Neutrophil (primary cell): ENCODE measurements around the gene EEF2KMT.

ENCODE experiments used
- H3K27ac ChIP-seq: fragments of 200-600 bp; sonication (generic); 2 replicates; pipeline ENCODE4 v1.5.1; 2016; ENCODE audit warnings: mild to moderate bottlenecking, moderate library complexity
- H3K27me3 ChIP-seq: fragments of 200-600 bp; sonication (generic); 2 replicates; pipeline ENCODE4 v1.6.0; 2016; ENCODE audit warnings: mild to moderate bottlenecking
- H3K36me3 ChIP-seq: fragments of 200-600 bp; sonication (generic); 2 replicates; pipeline ENCODE4 v1.5.1; 2017
- H3K4me1 ChIP-seq, 2 experiments: fragments of 200-600 bp in 1 of 2; sonication (generic) in 1 of 2; 1 replicate in 1 of 2; 2 replicates in 1 of 2; pipeline versions ENCODE4 v1.5.1 to v1.6.1; 2013 to 2016; ENCODE audit warnings: low read depth in 1 of 2, low read length in 1 of 2, mild to moderate bottlenecking in 1 of 2, moderate library complexity in 1 of 2; ENCODE audit not compliant: control insufficient read depth in 1 of 2, insufficient read depth in 1 of 2
- H3K4me3 ChIP-seq, 2 experiments: fragments of 200-600 bp in 1 of 2; sonication (generic) in 1 of 2; 1 replicate in 1 of 2; 2 replicates in 1 of 2; pipeline ENCODE4 v1.5.1; 2013 to 2016; ENCODE audit warnings: low read depth in 1 of 2, low read length in 1 of 2, mild to moderate bottlenecking in 1 of 2, moderate library complexity in 1 of 2
- H3K9me3 ChIP-seq: fragments of 200-600 bp; sonication (generic); 2 replicates; pipeline ENCODE4 v1.5.1; 2016
- CTCF ChIP-seq: fragments of 200-600 bp; sonication (generic); IDR thresholded peaks from 2 replicates; pipeline ENCODE4 v1.5.1; 2016; ENCODE audit warnings: antibody characterized with exemption

The EEF2KMT gene

GRCh38 chr16:5066511-5066910 is 31.1 kb downstream of the EEF2KMT start:
- H3K4me3 ChIP-seq, result no peak overlapping the region
- no peaks in the 10 kb centered on the region for H3K9me3 ChIP-seq
- H3K4me1 ChIP-seq, result peaks cover 4 to 5% of the 10 kb centered on the region in 2 experiments
- no peaks in the 10 kb centered on the region for H3K36me3 ChIP-seq
- TF ChIP-seq CTCF, result no peak
- H3K27me3 ChIP-seq, result peaks cover 32% of the 10 kb centered on the region
- H3K27ac ChIP-seq, result no peak overlapping the region

GRCh38 chr16:5065813-5066212 is 31.8 kb downstream of the EEF2KMT start, which contains the start of gene C16orf89:
TSS of gene C16orf89 (minus strand) at chr16:5065956. CDS start at chr16:5065908, 48 bp downstream.
- Histone ChIP-seq H3K4me1 (no peaks in the 10 kb centered on the region), H3K4me3 (no peak within 1 kb of the TSS), H3K9me3 (no peaks in the 10 kb centered on the region), H3K36me3 (no peaks in the 10 kb centered on the region), H3K27ac (no peak within 1 kb of the TSS), H3K27me3 (peaks cover 32% of the 10 kb centered on the region)
- no peak for TF ChIP-seq CTCF

- H3K9me3 ChIP-seq, result no peaks in the 10 kb centered on the region
- no peak overlapping the region for H3K27ac ChIP-seq
- no peaks in the 10 kb centered on the region for H3K4me1 ChIP-seq
- no peak for TF ChIP-seq CTCF
- no peak overlapping the region for H3K4me3 ChIP-seq
- H3K27me3 ChIP-seq, result peaks cover 32% of the 10 kb centered on the region
- H3K36me3 ChIP-seq, result no peaks in the 10 kb centered on the region
Measured at GRCh38 chr16:5065326-5065725, 32.3 kb downstream of the EEF2KMT start.

- H3K4me3 ChIP-seq, result no peak overlapping the region
- no peak for TF ChIP-seq CTCF
- peaks cover 32% of the 10 kb centered on the region for H3K27me3 ChIP-seq
- H3K36me3 ChIP-seq, result no peaks in the 10 kb centered on the region
- H3K4me1 ChIP-seq, result no peaks in the 10 kb centered on the region
- H3K9me3 ChIP-seq, result no peaks in the 10 kb centered on the region
- no peak overlapping the region for H3K27ac ChIP-seq
Measured at GRCh38 chr16:5064915-5065314, 32.7 kb downstream of the EEF2KMT start.

- Histone ChIP-seq H3K9me3 (no peaks in the 10 kb centered on the region), H3K4me1 (no peaks in the 10 kb centered on the region), H3K36me3 (no peaks in the 10 kb centered on the region), H3K4me3 (no peak overlapping the region), H3K27ac (no peak overlapping the region), H3K27me3 (peaks cover 26% of the 10 kb centered on the region)
- no peak for TF ChIP-seq CTCF
Measured at GRCh38 chr16:5062790-5063765, 34.5 kb downstream of the EEF2KMT start.
